Kidney (tissue), 14 donors: ENCODE results near the gene ANKMY1. TPM values are rescaled to one million over a fixed set of nuclear protein-coding genes. Genes with fewer than 3 reads are reported as not detected.

Experiments used
- DNase-seq, 5 donors: peaks; one replicate each; pipeline ENCODE4 v3.0.0-alpha.2; 2013 to 2020
- FAIRE-seq: peaks from 2 replicates; lab custom pipeline; 2012; peaks lifted over from hg19 to GRCh38; lab: Jason Lieb, UNC
- H3K27ac ChIP-seq, 2 donors: one replicate each; pipeline ENCODE4 v1.7.0; 2013; ENCODE audit warnings: low read depth in 2 of 2, low read length in 2 of 2, inconsistent platforms in 1 of 2
- H3K27me3 ChIP-seq: one replicate; pipeline ENCODE4 v1.7.1; 2013; ENCODE audit warnings: low read length, inconsistent platforms; ENCODE audit not compliant: control insufficient read depth, insufficient read depth
- H3K36me3 ChIP-seq, 3 donors: one replicate each; pipeline versions ENCODE4 v1.7.0 to v1.7.1; 2013; ENCODE audit warnings: low read length in 3 of 3, control low read depth in 1 of 3, inconsistent platforms in 1 of 3; ENCODE audit not compliant: insufficient read depth in 3 of 3, control insufficient read depth in 2 of 3
- H3K4me1 ChIP-seq, 3 donors: one replicate each; pipeline versions ENCODE4 v1.7.0 to v1.7.1; 2013; ENCODE audit warnings: low read length in 3 of 3, inconsistent platforms in 1 of 3, low read depth in 1 of 3; ENCODE audit not compliant: control insufficient read depth in 2 of 3, insufficient read depth in 2 of 3
- H3K4me3 ChIP-seq, 3 donors: one replicate each; pipeline versions ENCODE4 v1.7.0 to v1.8.1; 2013; ENCODE audit warnings: low read length in 3 of 3, control low read depth in 1 of 3, inconsistent platforms in 1 of 3
- H3K9ac ChIP-seq, 3 donors: one replicate each; pipeline versions ENCODE4 v1.7.0 to v1.7.1; 2013; ENCODE audit warnings: low read length in 3 of 3, control low read depth in 1 of 3, inconsistent platforms in 1 of 3
- H3K9me3 ChIP-seq, 3 donors: one replicate each; pipeline versions ENCODE4 v1.7.0 to v1.7.1; 2013; ENCODE audit warnings: low read length in 3 of 3, control low read depth in 1 of 3, inconsistent platforms in 1 of 3; ENCODE audit not compliant: control insufficient read depth in 2 of 3, insufficient read depth in 1 of 3
- CTCF ChIP-seq: IDR thresholded peaks from 3 replicates; pipeline ENCODE4 v1.5.1; 2012; ENCODE audit warnings: mild to moderate bottlenecking, moderate library complexity, borderline replicate concordance; ENCODE audit not compliant: insufficient read depth; ENCODE audit errors: extremely low read depth
- intact Hi-C: fragments of 100-400 bp; cut with DNase I; formaldehyde crosslinking; loops from one replicate; pipeline ENCODE4 v1.11.1; 2022
- polyA plus RNA-seq: library from polyadenylated mRNA; stranded (reverse); fragments of 350-450 nt; fragmentation: Illumina TruSeq; extraction: RNeasy Lipid Tissue Mini Kit (QIAGEN cat#74804); gene quantifications from one replicate; pipeline ENCODE4 v1.2.3, GENCODE V29; 2014; ENCODE audit warnings: low read depth, low replicate concordance; ENCODE audit not compliant: insufficient read depth
- total RNA-seq: library from RNA; stranded (reverse); fragmentation: NEBNext Ultra II Directional; extraction: Animal tissue kit (Norgen Biotek cat#: 25700); gene quantifications from one replicate; pipeline ENCODE4 v1.2.1, GENCODE V29; 2021
- donor health status: control.
- donor health status: control.
- donor health status: control.
- donor health status: control.
- donor health status: control.
- donor health status: DM: yes; HTN: yes; CAD: no.
- donor health status: Normal renal cell carcinoma (clear cell type).

ANKMY1 gene
- total and polyA plus RNA-seq, 2 donors from 2014 or later = 3.0 to 22.1 TPM

- H3K27ac ChIP-seq = no peak overlapping the region
Measured at GRCh38 chr2:240452462-240453256, 105.1 kb downstream of the ANKMY1 start.

GRCh38 chr2:240451791-240452461 is 105.9 kb downstream of the ANKMY1 start:
- DNase-seq = peak in 2 of 5 donors; percentile 78 to 90
- intact Hi-C loops = no loop called here
- FAIRE-seq = no peak
- peaks cover 0 to 9% (median 0%) of the 10 kb centered on the region in 3 donors for H3K4me1 ChIP-seq
- H3K9me3 ChIP-seq = no peaks in the 10 kb centered on the region
- no peaks in the 10 kb centered on the region for H3K36me3 ChIP-seq
- peak overlapping the region in 2 of 3 donors; percentile 29 to 37 for H3K4me3 ChIP-seq
- H3K27ac ChIP-seq = no peak overlapping the region
- TF ChIP-seq CTCF = no peak
- no peaks in the 10 kb centered on the region for H3K27me3 ChIP-seq
- no peak overlapping the region for H3K9ac ChIP-seq

More at GRCh38 chr2:240452462-240453256, 105.1 kb downstream of the ANKMY1 start:
- no peak overlapping the region for H3K9ac ChIP-seq
- peaks cover 0 to 9% (median 0%) of the 10 kb centered on the region in 3 donors for H3K4me1 ChIP-seq
- intact Hi-C loops = no loop called here
- no peaks in the 10 kb centered on the region for H3K36me3 ChIP-seq
- peak overlapping the region; percentile 29 to 37 (median 33) for H3K4me3 ChIP-seq
- FAIRE-seq (no peak), DNase-seq (peak; percentile 73 to 89 (median 80))
- no peaks in the 10 kb centered on the region for H3K27me3 ChIP-seq
- no peaks in the 10 kb centered on the region for H3K9me3 ChIP-seq
- no peak for TF ChIP-seq CTCF

- H3K27ac ChIP-seq = no peak overlapping the region
- TF ChIP-seq CTCF = no peak
- H3K36me3 ChIP-seq = no peaks in the 10 kb centered on the region
- H3K4me3 ChIP-seq = no peak overlapping the region
- intact Hi-C loops = no loop called here
- H3K9ac ChIP-seq = no peak overlapping the region
- no peak for FAIRE-seq
- no peaks in the 10 kb centered on the region for H3K9me3 ChIP-seq
- no peaks in the 10 kb centered on the region for H3K27me3 ChIP-seq
- peaks cover 0 to 9% (median 0%) of the 10 kb centered on the region in 3 donors for H3K4me1 ChIP-seq
- DNase-seq = peak in 2 of 5 donors; percentile 69 to 71
Measured at GRCh38 chr2:240451108-240451611, 106.6 kb downstream of the ANKMY1 start.
